SK-N-SH (cell line): Measurements from ENCODE around the gene USP6. TPM values are rescaled to one million over a fixed set of nuclear protein-coding genes. Genes with fewer than 3 reads are reported as not detected.
"Not testable (repeated sequence)": the region's sequence is repeated elsewhere in the genome, so short reads cannot be mapped to it uniquely, and the experiment has no call there.

Source experiments
- CTCF ChIA-PET: fragments of 300-600, 350-600 bp; formaldehyde crosslinking; extraction: SDS; loops from one replicate; lab custom pipeline; 2021; lab: Yijun Ruan, JAX
- POLR2A ChIA-PET: fragments of 350-600 bp; sonication (Branson Sonifier 250); formaldehyde crosslinking; extraction: SDS; loops from one replicate; lab custom pipeline; 2020; ENCODE audit warnings: antibody characterized with exemption, inconsistent platforms; lab: Yijun Ruan, JAX
- DNase-seq: peaks from one replicate; pipeline ENCODE4 v3.0.0; 2012
- H2AFZ ChIP-seq: fragments of 200-600 bp; sonication (generic); 2 replicates; pipeline ENCODE4 v1.8.1; 2016; ENCODE audit warnings: antibody characterized with exemption, mild to moderate bottlenecking, low read depth
- H3F3A ChIP-seq: fragments of 200-600 bp; sonication (generic); replicated peaks from 2 replicates; pipeline ENCODE3; 2016; ENCODE audit warnings: antibody characterized with exemption, mild to moderate bottlenecking; ENCODE audit not compliant: insufficient read depth
- H3K27ac ChIP-seq, 2 experiments: fragments of 200-500 bp in 1 of 2; fragments of 200-600 bp in 1 of 2; sonication (Bioruptor generic) in 1 of 2; sonication (generic), shearing (Covaris generic) in 1 of 2; 2 replicates each; pipeline versions ENCODE4 v1.5.1 to v1.6.1; 2014 to 2016; ENCODE audit warnings: low read depth in 2 of 2, inconsistent platforms in 1 of 2, low read length in 1 of 2, mild to moderate bottlenecking in 1 of 2, mixed read lengths in 1 of 2
- H3K27me3 ChIP-seq: fragments of 200-600 bp; sonication (generic), shearing (Covaris generic); 2 replicates; pipeline ENCODE4 v1.6.1; 2016; ENCODE audit warnings: mixed run types; ENCODE audit not compliant: insufficient read depth
- H3K36me3 ChIP-seq, 2 experiments: fragments of 200-500 bp in 1 of 2; fragments of 200-600 bp in 1 of 2; sonication (Bioruptor generic) in 1 of 2; sonication (generic) in 1 of 2; replicated peaks in 1 of 2; 2 replicates each; pipeline versions ENCODE3 to v1.5.1; 2014 to 2016; ENCODE audit warnings: low read length in 1 of 2, mild to moderate bottlenecking in 1 of 2; ENCODE audit not compliant: insufficient read depth in 2 of 2, control insufficient read depth in 1 of 2
- H3K4me1 ChIP-seq, 2 experiments: fragments of 200-500 bp in 1 of 2; fragments of 200-600 bp in 1 of 2; sonication (Bioruptor generic) in 1 of 2; sonication (generic), shearing (Covaris generic) in 1 of 2; 2 replicates each; pipeline versions ENCODE4 v1.5.1 to v1.6.1; 2014 to 2016; ENCODE audit warnings: low read depth in 1 of 2, low read length in 1 of 2, mixed run types in 1 of 2; ENCODE audit not compliant: insufficient read depth in 2 of 2, control insufficient read depth in 1 of 2
- H3K4me2 ChIP-seq: fragments of 200-600 bp; sonication (generic), shearing (Covaris generic); 2 replicates; pipeline ENCODE4 v1.6.1; 2017; ENCODE audit warnings: mixed run types
- H3K4me3 ChIP-seq, 2 experiments: fragments of 200-500 bp in 1 of 2; fragments of 200-600 bp in 1 of 2; sonication (Bioruptor generic) in 1 of 2; sonication (generic), shearing (Covaris generic) in 1 of 2; 2 replicates each; pipeline versions ENCODE4 v1.5.1 to v1.8.1; 2014 to 2016; ENCODE audit warnings: low read depth in 2 of 2, inconsistent platforms in 1 of 2, low read length in 1 of 2, mild to moderate bottlenecking in 1 of 2, mixed read lengths in 1 of 2, moderate library complexity in 1 of 2
- H3K79me2 ChIP-seq: fragments of 200-600 bp; sonication (generic); 2 replicates; pipeline ENCODE4 v1.8.1; 2017; ENCODE audit warnings: mild to moderate bottlenecking; ENCODE audit not compliant: insufficient read depth
- H3K9ac ChIP-seq: fragments of 200-600 bp; sonication (generic); 2 replicates; pipeline ENCODE4 v1.6.1; 2017; ENCODE audit warnings: mixed run types
- H3K9me2 ChIP-seq: fragments of 200-600 bp; sonication (generic); 2 replicates; pipeline ENCODE4 v1.6.1; 2017; ENCODE audit warnings: mixed run types
- H3K9me3 ChIP-seq: fragments of 200-600 bp; sonication (generic); 2 replicates; pipeline ENCODE4 v1.6.1; 2017; ENCODE audit warnings: mixed run types, mild to moderate bottlenecking, moderate library complexity
- H4K20me1 ChIP-seq: fragments of 200-600 bp; sonication (generic); 2 replicates; pipeline ENCODE4 v1.6.1; 2017; ENCODE audit warnings: mild to moderate bottlenecking, mixed run types; ENCODE audit not compliant: insufficient read depth
- CTCF ChIP-seq: fragments of 200-600 bp; sonication (generic); IDR thresholded peaks from 2 replicates; pipeline ENCODE4 v1.6.1; 2017; ENCODE audit warnings: antibody characterized with exemption, mild to moderate bottlenecking, moderate library complexity
- MXI1 ChIP-seq: IDR thresholded peaks from 2 replicates; pipeline ENCODE4 v1.6.1; 2012; ENCODE audit warnings: mild to moderate bottlenecking, low read depth, low read length, improper control_type of control experiment
- NRF1 ChIP-seq: IDR thresholded peaks from 2 replicates; pipeline ENCODE4 v1.6.1; 2012; ENCODE audit warnings: low read depth, mild to moderate bottlenecking, low read length
- PBX3 ChIP-seq: IDR thresholded peaks from 2 replicates; pipeline ENCODE4; 2012
- POLR2AphosphoS5 ChIP-seq: IDR thresholded peaks from 2 replicates; pipeline ENCODE4 v1.6.1; 2012; ENCODE audit warnings: low read depth, low read length
- RAD21 ChIP-seq: IDR thresholded peaks from 2 replicates; pipeline ENCODE4 v1.6.1; 2012; ENCODE audit warnings: mild to moderate bottlenecking, low read length
- REST ChIP-seq: IDR thresholded peaks from 2 replicates; pipeline ENCODE4 v1.6.1; 2012; ENCODE audit warnings: mild to moderate bottlenecking, low read depth, low read length, moderate library complexity
- RFX5 ChIP-seq: IDR thresholded peaks from 2 replicates; pipeline ENCODE4 v1.6.1; 2012; ENCODE audit warnings: mild to moderate bottlenecking, improper control_type of control experiment, low read length
- SMC3 ChIP-seq: IDR thresholded peaks from 2 replicates; pipeline ENCODE4 v1.6.1; 2012; ENCODE audit warnings: low read depth, low read length, improper control_type of control experiment
- TAF1 ChIP-seq: IDR thresholded peaks from 2 replicates; pipeline ENCODE4 v1.6.1; 2012; ENCODE audit warnings: low read depth, mild to moderate bottlenecking, low read length, moderate library complexity, borderline replicate concordance
- YY1 ChIP-seq: IDR thresholded peaks from 2 replicates; pipeline ENCODE4 v1.4.0; 2012; ENCODE audit warnings: low read depth, mild to moderate bottlenecking
- WGBS: methylation state at CpG from one replicate; pipeline ENCODE4 v1.1.6; 2017; ENCODE audit warnings: low lambda C conversion rate; 5-methylcytosine and 5-hydroxymethylcytosine counted together
- polyA plus RNA-seq, 3 experiments: library from polyadenylated mRNA; depleted of rRNA; stranded (reverse); fragments of >200 nt; gene quantifications; 2 replicates each; pipeline ENCODE4 v1.2.3, GENCODE V29; 2012

Gene USP6
- polyA plus RNA-seq, 1 of the 3 experiments (the other 2 are of a cell fraction), result not detected

GRCh38 chr17:5138616-5139457 lies 23.0 kb downstream of the USP6 start:
- H3K27me3 ChIP-seq, result no peaks in the 10 kb centered on the region
- POLR2A ChIA-PET, result no interaction called here

GRCh38 chr17:5139458-5139732 lies 23.6 kb downstream of the USP6 start:
- no peak overlapping the region for H3K9ac ChIP-seq
- TF ChIP-seq SMC3, result no peak
- no peak for TF ChIP-seq CTCF
- TF ChIP-seq POLR2AphosphoS5, result no peak
- TF ChIP-seq RFX5, result no peak
- no peak for TF ChIP-seq REST
- no peak for TF ChIP-seq PBX3
- no peak for TF ChIP-seq TAF1
- TF ChIP-seq NRF1, result no peak
- no peak for TF ChIP-seq RAD21
- TF ChIP-seq MXI1, result no peak
- TF ChIP-seq, all 33 proteins: peak for 0
- no peak for DNase-seq
- no peaks in the 10 kb centered on the region for H3K9me3 ChIP-seq
- no peak overlapping the region for H2AFZ ChIP-seq
- no peaks in the 10 kb centered on the region for H3K79me2 ChIP-seq
- no peaks in the 10 kb centered on the region for H3K36me3 ChIP-seq
- H3K4me3 ChIP-seq, result no peak overlapping the region
- no peaks in the 10 kb centered on the region for H3K9me2 ChIP-seq
- H3K4me2 ChIP-seq, result no peak overlapping the region
- no peaks in the 10 kb centered on the region for H3F3A ChIP-seq
- no peaks in the 10 kb centered on the region for H3K4me1 ChIP-seq
- no peaks in the 10 kb centered on the region for H3K27me3 ChIP-seq
- POLR2A ChIA-PET, result no interaction called here
- no peaks in the 10 kb centered on the region for H4K20me1 ChIP-seq
- CTCF ChIA-PET, result no interaction called here
- WGBS, result 67% methylated on average over 1 of the region's 5 CpGs
- no peak overlapping the region for H3K27ac ChIP-seq

More at GRCh38 chr17:5138616-5139457, 23.0 kb downstream of the USP6 start:
- H3K4me2 ChIP-seq, result no peak overlapping the region
- 74% methylated on average over 7 of the region's 24 CpGs for WGBS
- H3K9me3 ChIP-seq, result no peaks in the 10 kb centered on the region
- H3K9me2 ChIP-seq, result no peaks in the 10 kb centered on the region
- no peaks in the 10 kb centered on the region for H3F3A ChIP-seq
- H3K9ac ChIP-seq, result no peak overlapping the region
- no peak overlapping the region for H3K4me3 ChIP-seq
- no peak overlapping the region for H2AFZ ChIP-seq
- H3K79me2 ChIP-seq, result no peaks in the 10 kb centered on the region
- H3K27ac ChIP-seq, result no peak overlapping the region
- H3K4me1 ChIP-seq, result no peaks in the 10 kb centered on the region
- TF ChIP-seq YY1, result no peak
- TF ChIP-seq, all 33 proteins: peak for 0
- DNase-seq, result no peak
- Histone ChIP-seq H4K20me1 (no peaks in the 10 kb centered on the region), H3K36me3 (no peaks in the 10 kb centered on the region)
- CTCF ChIA-PET, result no interaction called here

GRCh38 chr17:5142877-5143276 lies 27.0 kb downstream of the USP6 start:
- H3K36me3 ChIP-seq, H3K9me2 ChIP-seq, DNase-seq, H4K20me1 ChIP-seq, H2AFZ ChIP-seq, H3K9me3 ChIP-seq, CTCF ChIA-PET, H3K4me2 ChIP-seq, H3K27ac ChIP-seq, H3K9ac ChIP-seq, H3K27me3 ChIP-seq, H3F3A ChIP-seq, H3K4me1 ChIP-seq, H3K79me2 ChIP-seq, POLR2A ChIA-PET, H3K4me3 ChIP-seq: not testable (repeated sequence)
- 27% methylated on average over 7 of the region's 18 CpGs for WGBS
